Panc1 (cell line): Measurements from ENCODE around the gene CA12. TPM values are rescaled to one million over a fixed set of nuclear protein-coding genes. Genes with fewer than 3 reads are reported as not detected.

Source experiments
- ATAC-seq: fragments of 200-7000 bp; cut with Tn5 transposase; 2 replicates; pipeline ENCODE4 v1.9.1; 2020; ENCODE audit warnings: mild to moderate bottlenecking, moderate library complexity
- BruUV-seq: library from RNA; stranded (reverse); fragments of 400-500 nt; replicated peaks from 2 replicates; lab custom pipeline; 2021; lab: Mats Ljungman, UMichigan
- CTCF ChIA-PET: fragments of 300-600 bp; sonication (Branson Sonifier 250); formaldehyde crosslinking; loops from one replicate; lab custom pipeline; 2022; ENCODE audit warnings: antibody characterized with exemption; lab: Charles Lee
- POLR2A ChIA-PET: fragments of 300-600 bp; sonication (Branson Sonifier 250); formaldehyde crosslinking; loops from one replicate; lab custom pipeline; 2022; ENCODE audit warnings: antibody characterized with exemption; lab: Charles Lee
- DNase-seq: peaks from one replicate; pipeline ENCODE4 v3.0.0-alpha.2; 2010; ENCODE audit warnings: low read depth, low spot score
- H3K27ac ChIP-seq: 2 replicates; pipeline ENCODE4 v1.5.1; 2011; ENCODE audit warnings: mild to moderate bottlenecking, low read length, inconsistent platforms
- H3K27me3 ChIP-seq: fragments of 200-500 bp; sonication (Bioruptor generic); 2 replicates; pipeline ENCODE4 v1.6.0; 2014; ENCODE audit warnings: low read length, inconsistent platforms; ENCODE audit not compliant: control insufficient read depth, insufficient read depth
- H3K36me3 ChIP-seq: fragments of 200-500 bp; sonication (Bioruptor generic); 2 replicates; pipeline ENCODE4 v1.5.1; 2014; ENCODE audit warnings: inconsistent platforms, mild to moderate bottlenecking, low read length, moderate library complexity; ENCODE audit not compliant: control insufficient read depth, insufficient read depth
- H3K4me1 ChIP-seq: 2 replicates; pipeline ENCODE4 v1.5.1; 2011; ENCODE audit warnings: inconsistent platforms, mild to moderate bottlenecking, low read length, moderate library complexity; ENCODE audit not compliant: control insufficient read depth, insufficient read depth
- H3K4me3 ChIP-seq, 2 experiments: 2 replicates each; pipeline ENCODE4 v1.5.1; 2011 to 2012; ENCODE audit warnings: low read depth in 2 of 2, low read length in 2 of 2, mild to moderate bottlenecking in 2 of 2, inconsistent platforms in 1 of 2, moderate library complexity in 1 of 2
- H3K9me3 ChIP-seq: fragments of 200-500 bp; sonication (Bioruptor generic); 2 replicates; pipeline ENCODE4 v1.5.1; 2014; ENCODE audit warnings: low read depth, mild to moderate bottlenecking, inconsistent platforms, low read length, moderate library complexity; ENCODE audit not compliant: control insufficient read depth, insufficient read depth
- CTCF ChIP-seq: fragments of 450-650 bp; IDR thresholded peaks from 2 replicates; pipeline ENCODE4 v1.5.1; 2017; ENCODE audit warnings: mild to moderate bottlenecking
- POLR2AphosphoS5 ChIP-seq: IDR thresholded peaks from 2 replicates; pipeline ENCODE4 v1.6.1; 2012; ENCODE audit warnings: mild to moderate bottlenecking, low read depth, low read length, moderate library complexity
- REST ChIP-seq, 2 experiments: IDR thresholded peaks; 2 replicates each; pipeline ENCODE4 v1.6.1; 2011 to 2012; ENCODE audit warnings: low read depth in 2 of 2, control low read depth in 1 of 2, low read length in 1 of 2, mild to moderate bottlenecking in 1 of 2, moderate library complexity in 1 of 2; ENCODE audit not compliant: insufficient read depth in 1 of 2
- SIN3A ChIP-seq: IDR thresholded peaks from 2 replicates; pipeline ENCODE4 v1.6.1; 2012; ENCODE audit warnings: low read depth, mild to moderate bottlenecking, low read length, moderate library complexity, borderline replicate concordance; ENCODE audit not compliant: insufficient read depth
- TCF7L2 ChIP-seq: IDR thresholded peaks from 2 replicates; pipeline ENCODE4 v1.6.1; 2011; ENCODE audit warnings: mild to moderate bottlenecking, low read depth, low read length, inconsistent platforms
- in situ Hi-C: cut with HindIII; loops from 2 replicates; pipeline ENCODE4 v1.10.0; 2016; ENCODE audit warnings: low sequenced_read_pairs, low pct_unique_long_range_greater_than_20kb
- intact Hi-C: fragments of 100-400 bp; cut with micrococcal nuclease; formaldehyde crosslinking; loops from one replicate; pipeline ENCODE4 v1.10.0; 2022; ENCODE audit not compliant: unreplicated experiment
- total RNA-seq: library from RNA; stranded (reverse); gene quantifications from one replicate; pipeline ENCODE4 v1.2.1, GENCODE V29; 2021; ENCODE audit not compliant: unreplicated experiment

CA12 gene
- total RNA-seq, 1 experiment from 2014 or later: 0.74 TPM

GRCh38 chr15:63349621-63350020, 32.0 kb downstream of the CA12 start:
- Histone ChIP-seq H3K9me3 (no peaks in the 10 kb centered on the region), H3K27ac (no peak overlapping the region), H3K27me3 (0 out of 2 replicates have a peak, but pooled peaks cover under 1% of the 10 kb centered on the region), H3K4me1 (no peaks in the 10 kb centered on the region), H3K36me3 (no peaks in the 10 kb centered on the region), H3K4me3 (no peak overlapping the region)
- ChIA-PET CTCF (no interaction called here), POLR2A (no interaction called here)
- intact Hi-C loops (no loop called here), in situ Hi-C loops (no loop called here)
- DNase-seq (no peak), ATAC-seq (no peak)
- no TSS peak for BruUV-seq
- TF ChIP-seq POLR2AphosphoS5 (no peak), REST (IDR thresholded peaks at IDR 0.05; ENCODE audit: insufficient read depth in 1 of 2, low read depth in 2 of 2, low read length in 1 of 2) (no peak), SIN3A (no peak), CTCF (no peak), TCF7L2 (no peak)

- Histone ChIP-seq H3K4me1 (no peaks in the 10 kb centered on the region), H3K9me3 (no peaks in the 10 kb centered on the region), H3K36me3 (no peaks in the 10 kb centered on the region), H3K4me3 (no peak overlapping the region), H3K27me3 (peaks cover 3% of the 10 kb centered on the region; the same call in 1 of the 2 replicates), H3K27ac (no peak overlapping the region)
- DNase-seq: no peak
- in situ Hi-C loops (no loop called here), intact Hi-C loops (no loop called here)
- CTCF ChIA-PET: no interaction called here
- TF ChIP-seq CTCF (no peak), SIN3A (no peak), TCF7L2 (no peak)
- ATAC-seq: no peak
- BruUV-seq: no TSS peak
- POLR2A ChIA-PET: no interaction called here
Measured at GRCh38 chr15:63349156-63349555, 32.5 kb downstream of the CA12 start.
